GM04503 (cell line): ENCODE results near the gene LRRC38.
"Not testable (repeated sequence)": the region's sequence is repeated elsewhere in the genome, so short reads cannot be mapped to it uniquely, and the experiment has no call there.

ENCODE experiments used
- DNase-seq: peaks from one replicate; pipeline ENCODE4 v3.0.0-alpha.2; 2012; ENCODE audit warnings: low read depth

The LRRC38 gene

GRCh38 chr1:13462682-13463081, 51.1 kb downstream of the LRRC38 start:
- no peak for DNase-seq

GRCh38 chr1:13461977-13462376, 51.8 kb downstream of the LRRC38 start:
- DNase-seq: no peak

GRCh38 chr1:13456904-13457532, 56.8 kb downstream of the LRRC38 start:
- DNase-seq: no peak

GRCh38 chr1:13451399-13451965, 62.3 kb downstream of the LRRC38 start:
- no peak for DNase-seq

- no peak for DNase-seq
Observed at GRCh38 chr1:13450204-13450603, 63.6 kb downstream of the LRRC38 start.

- no peak for DNase-seq
Observed at GRCh38 chr1:13443335-13443979, 70.3 kb downstream of the LRRC38 start.

- not testable (repeated sequence) for DNase-seq
Observed at GRCh38 chr1:13439104-13439783, 74.6 kb downstream of the LRRC38 start.

GRCh38 chr1:13435458-13435857, 78.3 kb downstream of the LRRC38 start:
- DNase-seq: no peak

GRCh38 chr1:13433694-13434358, 80.0 kb downstream of the LRRC38 start:
- not testable (repeated sequence) for DNase-seq

- no peak for DNase-seq
Observed at GRCh38 chr1:13432251-13432650, 81.6 kb downstream of the LRRC38 start.

- no peak for DNase-seq
Observed at GRCh38 chr1:13430495-13430894, 83.3 kb downstream of the LRRC38 start.
